CD14-positive monocyte (primary cell): Measurements from ENCODE around the gene ITGA4. TPM values are rescaled to one million over a fixed set of nuclear protein-coding genes. Genes with fewer than 3 reads are reported as not detected.

Source experiments
- DNase-seq, 3 donors: peaks; one replicate each; pipeline ENCODE4 v3.0.0-alpha.2; 2011 to 2022
- H2AFZ ChIP-seq: 2 replicates; pipeline ENCODE4 v1.6.0; 2012; ENCODE audit warnings: mild to moderate bottlenecking, low read depth, low read length, inconsistent platforms; ENCODE audit not compliant: insufficient read depth, poor library complexity, severe bottlenecking
- H3K27ac ChIP-seq, 2 donors: 1 replicate in 1 of 2; 2 replicates in 1 of 2; pipeline ENCODE4 v1.5.1; 2012 to 2013; ENCODE audit warnings: low read length in 2 of 2, control low read depth in 1 of 2, inconsistent platforms in 1 of 2, low read depth in 1 of 2, mild to moderate bottlenecking in 1 of 2
- H3K27me3 ChIP-seq, 2 donors: one replicate each; pipeline versions ENCODE4 v1.6.0 to v1.6.1; 2011 to 2013; ENCODE audit warnings: low read length in 2 of 2; ENCODE audit not compliant: control insufficient read depth in 2 of 2, insufficient read depth in 2 of 2
- H3K36me3 ChIP-seq, 2 donors: replicated peaks in 1 of 2; 1 replicate in 1 of 2; 2 replicates in 1 of 2; pipeline versions ENCODE4 v1.5.1 to v1.6.1; 2012 to 2013; ENCODE audit warnings: low read length in 2 of 2, control low read depth in 1 of 2, inconsistent platforms in 1 of 2, mild to moderate bottlenecking in 1 of 2; ENCODE audit not compliant: insufficient read depth in 2 of 2, control insufficient read depth in 1 of 2
- H3K4me1 ChIP-seq, 2 donors: 1 replicate in 1 of 2; 2 replicates in 1 of 2; pipeline versions ENCODE4 v1.5.1 to v1.6.1; 2012 to 2013; ENCODE audit warnings: low read length in 2 of 2, control low read depth in 1 of 2, inconsistent platforms in 1 of 2, mild to moderate bottlenecking in 1 of 2, moderate library complexity in 1 of 2; ENCODE audit not compliant: insufficient read depth in 2 of 2, control insufficient read depth in 1 of 2
- H3K4me2 ChIP-seq: replicated peaks from 2 replicates; pipeline ENCODE3; 2012; ENCODE audit warnings: low read length, moderate library complexity, mild to moderate bottlenecking; ENCODE audit not compliant: poor library complexity, severe bottlenecking; ENCODE audit errors: extremely low read depth
- H3K4me3 ChIP-seq, 3 experiments: fragments of 200-600 bp in 1 of 3; sonication (generic) in 1 of 3; replicated peaks in 1 of 3; 1 replicate in 2 of 3; 2 replicates in 1 of 3; pipeline ENCODE4 v1.5.1; 2011 to 2013; ENCODE audit warnings: low read length in 3 of 3, mild to moderate bottlenecking in 3 of 3, control low read depth in 2 of 3, low read depth in 2 of 3, inconsistent platforms in 1 of 3, moderate library complexity in 1 of 3
- H3K79me2 ChIP-seq: 2 replicates; pipeline ENCODE4 v1.6.0; 2012; ENCODE audit warnings: mild to moderate bottlenecking, control low read depth, inconsistent platforms, low read length, moderate library complexity; ENCODE audit not compliant: insufficient read depth
- H3K9ac ChIP-seq: 2 replicates; pipeline ENCODE4 v1.6.0; 2017; ENCODE audit warnings: low read length, mild to moderate bottlenecking; ENCODE audit not compliant: insufficient read depth, poor library complexity, severe bottlenecking
- H3K9me3 ChIP-seq, 2 donors: replicated peaks in 1 of 2; 1 replicate in 1 of 2; 2 replicates in 1 of 2; pipeline versions ENCODE4 v1.5.1 to v1.6.1; 2012 to 2013; ENCODE audit warnings: low read length in 2 of 2, control low read depth in 1 of 2; ENCODE audit not compliant: control insufficient read depth in 1 of 2, insufficient read depth in 1 of 2
- H4K20me1 ChIP-seq: 2 replicates; pipeline ENCODE4 v1.6.0; 2012; ENCODE audit warnings: mild to moderate bottlenecking, low read length, control low read depth, moderate library complexity; ENCODE audit not compliant: insufficient read depth
- H3K27ac Mint-ChIP-seq, 7 donors: one replicate each; pipeline ENCODE4 v1.8.0; 2020; ENCODE audit warnings: mild to moderate bottlenecking in 7 of 7, mixed read lengths in 7 of 7, moderate library complexity in 6 of 7, inconsistent platforms in 2 of 7
- H3K27me3 Mint-ChIP-seq, 3 donors: one replicate each; pipeline ENCODE4 v1.8.0; 2021 to 2022; ENCODE audit warnings: low read depth in 3 of 3, mild to moderate bottlenecking in 3 of 3, mixed read lengths in 3 of 3, moderate library complexity in 3 of 3, inconsistent platforms in 1 of 3
- H3K36me3 Mint-ChIP-seq, 2 donors: one replicate each; pipeline ENCODE4 v1.8.0; 2020; ENCODE audit warnings: mixed read lengths in 2 of 2, inconsistent platforms in 1 of 2, mild to moderate bottlenecking in 1 of 2
- H3K4me1 Mint-ChIP-seq: one replicate; pipeline ENCODE4 v1.8.0; 2020; ENCODE audit warnings: mild to moderate bottlenecking, mixed read lengths
- H3K4me3 Mint-ChIP-seq, 2 donors: one replicate each; pipeline ENCODE4 v1.8.0; 2020; ENCODE audit warnings: mild to moderate bottlenecking in 2 of 2, mixed read lengths in 2 of 2, moderate library complexity in 1 of 2
- H3K9me3 Mint-ChIP-seq, 7 donors: one replicate each; pipeline ENCODE4 v1.8.0; 2020 to 2022; ENCODE audit warnings: mixed read lengths in 7 of 7, mild to moderate bottlenecking in 6 of 7, moderate library complexity in 6 of 7, inconsistent platforms in 2 of 7
- CTCF ChIP-seq: fragments of 200-600 bp; IDR thresholded peaks from one replicate; pipeline ENCODE4 v1.8.0; 2022; ENCODE audit warnings: antibody characterized with exemption, mild to moderate bottlenecking
- WGBS: methylation state at CpG from one replicate; pipeline ENCODE4 v1.1.5; 2013; ENCODE audit warnings: missing lambda C conversion rate; ENCODE audit not compliant: insufficient coverage; 5-methylcytosine and 5-hydroxymethylcytosine counted together
- intact Hi-C, 2 donors: fragments of 100-400 bp; cut with micrococcal nuclease; formaldehyde crosslinking; loops; one replicate each; pipeline versions ENCODE4 v1.15.0 to v1.15.1; 2023
- polyA plus RNA-seq, 3 donors: library from polyadenylated mRNA; depleted of rRNA in 1 of 3; unstranded in 2 of 3; stranded (reverse) in 1 of 3; fragments of 300-500 nt in 2 of 3; fragments of >200 nt in 1 of 3; fragmentation: Illumina TruSeq in 2 of 3; gene quantifications; 1 replicate in 2 of 3; 2 replicates in 1 of 3; pipeline ENCODE4 v1.2.3, GENCODE V29; 2012 to 2021

ITGA4 gene
- polyA plus RNA-seq, 3 donors, result 66.1 to 97.3 (median 84.1) TPM

GRCh38 chr2:181578829-181579228 is 121.6 kb downstream of the ITGA4 start:
- H3K4me1 Mint-ChIP-seq, result peaks cover 3% of the 10 kb centered on the region
- no peak for DNase-seq
- H3K4me3 ChIP-seq, result no peak overlapping the region
- no peaks in the 10 kb centered on the region for H3K79me2 ChIP-seq
- H3K4me3 Mint-ChIP-seq, result no peak overlapping the region
- no peak overlapping the region for H2AFZ ChIP-seq
- no peaks in the 10 kb centered on the region for H3K27me3 Mint-ChIP-seq
- peaks cover 11 to 12% of the 10 kb centered on the region in 2 donors for H3K4me1 ChIP-seq
- H3K27ac Mint-ChIP-seq, result no peak overlapping the region
- no peaks in the 10 kb centered on the region for H3K27me3 ChIP-seq
- H3K27ac ChIP-seq, result no peak overlapping the region
- intact Hi-C loops, result loop anchor here (10.0 kb wide), 1 partner anchor 136 kb away; no protein-coding TSS in a partner anchor
- no peak overlapping the region for H3K4me2 ChIP-seq
- WGBS, result no CpG with 5 or more reads among the region's 3 CpGs
- no peaks in the 10 kb centered on the region for H3K36me3 ChIP-seq
- H3K9ac ChIP-seq, result no peak overlapping the region
- no peak for TF ChIP-seq CTCF
- no peaks in the 10 kb centered on the region for H3K9me3 Mint-ChIP-seq
- H4K20me1 ChIP-seq, result no peaks in the 10 kb centered on the region
- H3K9me3 ChIP-seq, result no peaks in the 10 kb centered on the region
- no peaks in the 10 kb centered on the region for H3K36me3 Mint-ChIP-seq

GRCh38 chr2:181581534-181581933 is 124.3 kb downstream of the ITGA4 start:
- H3K36me3 ChIP-seq, result no peaks in the 10 kb centered on the region
- H3K9ac ChIP-seq, result no peak overlapping the region
- H3K79me2 ChIP-seq, result no peaks in the 10 kb centered on the region
- no peak overlapping the region for H3K27ac Mint-ChIP-seq
- H3K36me3 Mint-ChIP-seq, result no peaks in the 10 kb centered on the region
- no peaks in the 10 kb centered on the region for H4K20me1 ChIP-seq
- no peak overlapping the region for H2AFZ ChIP-seq
- DNase-seq, result no peak
- H3K4me1 ChIP-seq, result no peaks in the 10 kb centered on the region
- no peaks in the 10 kb centered on the region for H3K27me3 Mint-ChIP-seq
- H3K9me3 Mint-ChIP-seq, result no peaks in the 10 kb centered on the region
- H3K27me3 ChIP-seq, result no peaks in the 10 kb centered on the region
- no peak overlapping the region for H3K4me3 Mint-ChIP-seq
- peaks cover 3% of the 10 kb centered on the region for H3K4me1 Mint-ChIP-seq
- intact Hi-C loops, result no loop called here
- no peak for TF ChIP-seq CTCF
- H3K9me3 ChIP-seq, result no peaks in the 10 kb centered on the region
- H3K4me3 ChIP-seq, result no peak overlapping the region
- 100% methylated on average over 2 of the region's 2 CpGs for WGBS
- H3K4me2 ChIP-seq, result no peak overlapping the region
- no peak overlapping the region for H3K27ac ChIP-seq
